Fibroblast of mammary gland (primary cell): ENCODE results near the gene GAB1.

Experiments used
- DNase-seq: peaks from one replicate; pipeline ENCODE4 v3.0.0-alpha.2; 2010; ENCODE audit warnings: low read depth
- H3K4me3 ChIP-seq: 2 replicates; pipeline ENCODE4 v1.5.1; 2011; ENCODE audit warnings: low read depth, mild to moderate bottlenecking, low read length, moderate library complexity; ENCODE audit not compliant: control insufficient read depth
- TF ChIP-seq, protein P1 (sequence below): conservative IDR thresholded peaks from 2 replicates; pipeline ENCODE4 v1.5.1; 2011; ENCODE audit warnings: low read depth, low read length, inconsistent platforms; ENCODE audit not compliant: control insufficient read depth, insufficient read depth

The GAB1 gene

DNA sequence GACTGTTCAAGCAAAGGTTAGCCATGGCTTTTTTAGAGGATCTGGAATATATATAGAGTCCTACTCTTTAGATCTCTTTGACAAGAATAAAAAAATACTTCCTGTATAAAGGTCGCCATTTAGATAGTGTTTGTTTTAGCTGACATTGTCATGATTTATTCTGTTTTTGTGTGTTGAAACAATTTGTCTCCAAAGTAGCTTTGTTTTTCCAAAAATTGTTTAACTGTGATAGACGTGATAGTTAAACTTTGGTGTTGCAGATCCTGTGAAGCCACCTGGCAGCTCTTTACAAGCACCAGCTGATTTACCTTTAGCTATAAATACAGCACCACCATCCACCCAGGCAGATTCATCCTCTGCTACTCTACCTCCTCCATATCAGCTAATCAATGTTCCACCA is 96.6 kb downstream of the GAB1 start:
- H3K4me3 ChIP-seq = no peak overlapping the region
- TF ChIP-seq, protein P1, sequence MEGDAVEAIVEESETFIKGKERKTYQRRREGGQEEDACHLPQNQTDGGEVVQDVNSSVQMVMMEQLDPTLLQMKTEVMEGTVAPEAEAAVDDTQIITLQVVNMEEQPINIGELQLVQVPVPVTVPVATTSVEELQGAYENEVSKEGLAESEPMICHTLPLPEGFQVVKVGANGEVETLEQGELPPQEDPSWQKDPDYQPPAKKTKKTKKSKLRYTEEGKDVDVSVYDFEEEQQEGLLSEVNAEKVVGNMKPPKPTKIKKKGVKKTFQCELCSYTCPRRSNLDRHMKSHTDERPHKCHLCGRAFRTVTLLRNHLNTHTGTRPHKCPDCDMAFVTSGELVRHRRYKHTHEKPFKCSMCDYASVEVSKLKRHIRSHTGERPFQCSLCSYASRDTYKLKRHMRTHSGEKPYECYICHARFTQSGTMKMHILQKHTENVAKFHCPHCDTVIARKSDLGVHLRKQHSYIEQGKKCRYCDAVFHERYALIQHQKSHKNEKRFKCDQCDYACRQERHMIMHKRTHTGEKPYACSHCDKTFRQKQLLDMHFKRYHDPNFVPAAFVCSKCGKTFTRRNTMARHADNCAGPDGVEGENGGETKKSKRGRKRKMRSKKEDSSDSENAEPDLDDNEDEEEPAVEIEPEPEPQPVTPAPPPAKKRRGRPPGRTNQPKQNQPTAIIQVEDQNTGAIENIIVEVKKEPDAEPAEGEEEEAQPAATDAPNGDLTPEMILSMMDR = no peak
- no peak for DNase-seq

DNA sequence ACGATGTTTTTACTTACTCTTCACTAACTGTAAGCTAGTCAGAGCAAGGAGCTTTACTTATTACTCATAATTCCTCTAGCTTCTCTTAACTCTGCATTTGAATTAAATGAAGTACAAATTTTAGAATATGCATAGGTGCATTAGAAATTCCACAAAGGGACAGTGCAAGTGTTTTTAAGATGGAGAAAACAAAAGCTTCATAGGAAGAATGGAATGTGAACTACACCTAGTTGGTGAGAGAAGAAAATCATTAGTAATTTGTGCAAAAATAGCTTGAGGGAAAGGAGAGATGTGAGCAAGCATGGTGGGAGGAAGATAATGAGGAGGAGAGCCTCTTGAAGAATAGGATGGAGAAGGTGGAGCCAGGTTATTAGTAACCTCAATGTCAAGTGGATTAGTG is 99.3 kb downstream of the GAB1 start:
- no peak overlapping the region for H3K4me3 ChIP-seq
- DNase-seq = no peak
- TF ChIP-seq, protein P1 = no peak

DNA sequence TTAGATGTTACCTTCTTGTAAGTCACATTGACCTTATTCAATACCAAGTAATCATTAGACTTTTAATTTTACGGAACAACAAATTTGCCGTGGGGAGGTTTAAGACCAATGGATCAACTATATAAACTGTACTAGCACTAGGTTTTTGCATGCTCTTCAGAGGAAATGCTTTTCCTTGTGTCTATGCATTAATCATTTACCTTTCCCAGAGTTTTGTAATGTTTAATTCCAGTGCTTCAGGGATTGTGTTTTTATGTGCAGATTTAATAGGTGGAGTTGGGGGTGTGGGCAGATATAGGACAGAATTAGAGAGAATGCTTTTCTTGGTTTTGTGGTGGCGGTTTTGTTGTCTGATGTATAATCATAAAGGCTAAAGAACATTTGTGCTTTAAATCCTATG is 100.8 kb downstream of the GAB1 start:
- no peak overlapping the region for H3K4me3 ChIP-seq
- DNase-seq = no peak
- TF ChIP-seq, protein P1 = no peak

DNA sequence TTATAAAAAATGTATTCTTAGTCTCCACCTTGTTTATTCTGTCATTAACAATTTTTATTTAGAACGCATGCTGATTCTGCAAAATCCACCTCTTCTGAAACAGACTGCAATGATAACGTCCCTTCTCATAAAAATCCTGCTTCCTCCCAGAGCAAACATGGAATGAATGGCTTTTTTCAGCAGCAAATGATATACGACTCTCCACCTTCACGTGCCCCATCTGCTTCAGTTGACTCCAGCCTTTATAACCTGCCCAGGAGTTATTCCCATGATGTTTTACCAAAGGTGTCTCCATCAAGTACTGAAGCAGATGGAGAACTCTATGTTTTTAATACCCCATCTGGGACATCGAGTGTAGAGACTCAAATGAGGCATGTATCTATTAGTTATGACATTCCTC is 101.3 kb downstream of the GAB1 start:
- no peak overlapping the region for H3K4me3 ChIP-seq
- no peak for DNase-seq
- TF ChIP-seq, protein P1 = no peak

DNA sequence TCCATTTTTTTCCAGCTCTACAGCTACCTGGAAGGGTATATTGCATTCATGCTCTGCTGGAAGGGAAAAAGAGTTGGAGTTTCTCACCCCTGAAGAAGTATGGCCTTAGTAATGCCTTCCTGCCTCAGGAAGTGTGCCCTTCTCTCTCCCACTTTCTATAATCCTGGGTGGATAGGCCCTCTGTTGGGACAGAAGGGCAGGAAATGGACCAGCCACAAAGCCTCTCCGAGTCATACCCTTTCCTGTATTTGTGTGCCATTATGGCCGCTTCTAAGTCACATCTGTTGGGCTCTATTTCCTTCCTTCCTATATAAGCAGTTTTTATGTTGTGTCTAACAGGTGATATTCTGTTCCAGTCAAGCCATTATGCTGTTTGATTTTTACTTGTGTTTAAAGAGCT is 102.0 kb downstream of the GAB1 start:
- no peak for DNase-seq
- H3K4me3 ChIP-seq = no peak overlapping the region
- TF ChIP-seq, protein P1 = no peak

DNA sequence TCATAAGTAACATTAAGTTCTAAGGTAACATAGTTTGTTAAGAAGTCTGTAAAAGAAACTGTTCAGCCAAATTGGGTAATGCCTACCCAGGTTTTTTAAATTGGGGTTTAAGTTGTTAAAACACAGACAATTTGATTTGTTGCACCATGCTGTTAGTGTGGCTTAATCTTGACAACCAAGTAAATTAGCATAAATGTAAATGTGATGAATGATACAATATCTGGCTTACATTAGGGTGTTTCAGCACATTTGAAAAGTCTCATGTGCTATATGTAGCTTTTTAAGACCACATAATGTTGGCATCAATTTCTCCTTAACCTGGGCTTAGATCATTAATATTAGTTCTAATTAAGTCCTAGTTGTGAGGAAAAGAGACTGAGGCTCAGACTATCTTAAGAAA is 104.4 kb downstream of the GAB1 start:
- no peak for DNase-seq
- TF ChIP-seq, protein P1 = no peak
- no peak overlapping the region for H3K4me3 ChIP-seq

DNA sequence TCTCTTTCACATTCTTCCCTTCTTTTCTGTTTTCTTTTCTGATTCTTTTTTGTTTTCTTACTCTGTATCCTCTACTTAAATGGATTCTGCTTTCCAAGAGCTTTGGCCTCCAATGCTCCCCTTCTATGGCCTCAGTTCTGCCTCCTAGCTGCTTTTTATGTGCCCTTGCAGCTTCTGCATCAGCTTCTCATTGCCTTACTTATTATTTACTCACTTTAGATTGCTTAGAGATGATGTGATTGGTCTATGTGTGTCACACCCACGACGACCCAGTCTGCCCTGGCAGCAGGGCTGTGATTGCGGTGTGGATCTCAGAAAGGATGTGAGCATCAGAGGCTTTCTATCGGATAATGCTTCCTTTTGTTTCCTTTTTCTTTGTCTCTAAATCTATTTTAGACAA is 105.0 kb downstream of the GAB1 start:
- H3K4me3 ChIP-seq = no peak overlapping the region
- DNase-seq = peak; percentile 2
- TF ChIP-seq, protein P1 = no peak
